HEK293T (cell line): ENCODE data around the gene CAP2.
"Not testable (repeated sequence)": the region's sequence is repeated elsewhere in the genome, so short reads cannot be mapped to it uniquely, and the experiment has no call there.

ENCODE experiments used
- CTCF ChIA-PET: fragments of 350-600 bp; formaldehyde crosslinking; extraction: SDS; loops from one replicate; lab custom pipeline; 2021; ENCODE audit warnings: antibody characterized with exemption, inconsistent platforms; lab: Yijun Ruan, JAX
- POLR2A ChIA-PET: fragments of 350-600 bp; formaldehyde crosslinking; extraction: SDS; loops from one replicate; lab custom pipeline; 2020; ENCODE audit warnings: antibody characterized with exemption, inconsistent platforms; lab: Yijun Ruan, JAX
- DNase-seq: peaks from one replicate; pipeline ENCODE4 v3.0.0; 2012; ENCODE audit warnings: mixed read lengths; ENCODE audit errors: extremely low spot score
- ARNT ChIP-seq: fragments of 450-650 bp; IDR thresholded peaks from 2 replicates; pipeline ENCODE4 v1.6.1; 2017; ENCODE audit warnings: mild to moderate bottlenecking
- BHLHE40 ChIP-seq: fragments of 450-650 bp; IDR thresholded peaks from 2 replicates; pipeline ENCODE4 v1.6.1; 2016; ENCODE audit warnings: mild to moderate bottlenecking, moderate library complexity, borderline replicate concordance
- CTBP1 ChIP-seq: fragments of 450-650 bp; IDR thresholded peaks from 2 replicates; pipeline ENCODE4 v1.6.1; 2016; ENCODE audit warnings: borderline replicate concordance
- ELF4 ChIP-seq: fragments of 450-650 bp; IDR thresholded peaks from 2 replicates; pipeline ENCODE4 v1.6.1; 2017; ENCODE audit warnings: antibody characterized with exemption
- FOXA1 ChIP-seq: fragments of 450-650 bp; IDR thresholded peaks from 2 replicates; pipeline ENCODE4 v1.6.1; 2016; ENCODE audit warnings: mild to moderate bottlenecking
- FOXK2 ChIP-seq: fragments of 450-650 bp; IDR thresholded peaks from 2 replicates; pipeline ENCODE4 v1.6.1; 2016; ENCODE audit warnings: mild to moderate bottlenecking
- FOXM1 ChIP-seq: fragments of 450-650 bp; IDR thresholded peaks from 2 replicates; pipeline ENCODE4 v1.6.1; 2017; ENCODE audit warnings: mild to moderate bottlenecking, borderline replicate concordance
- HDGF ChIP-seq: fragments of 450-650 bp; IDR thresholded peaks from 2 replicates; pipeline ENCODE4 v1.6.1; 2017; ENCODE audit warnings: antibody characterized with exemption, borderline replicate concordance
- L3MBTL2 ChIP-seq: fragments of 450-650 bp; conservative IDR thresholded peaks from 2 replicates; pipeline ENCODE4 v1.6.1; 2016; ENCODE audit warnings: mild to moderate bottlenecking
- LEF1 ChIP-seq: fragments of 450-650 bp; IDR thresholded peaks from 2 replicates; pipeline ENCODE4 v1.6.1; 2017; ENCODE audit warnings: mild to moderate bottlenecking, borderline replicate concordance
- NFRKB ChIP-seq: fragments of 450-650 bp; IDR thresholded peaks from 2 replicates; pipeline ENCODE4 v1.6.1; 2016; ENCODE audit warnings: mild to moderate bottlenecking, moderate library complexity
- PKNOX1 ChIP-seq: fragments of 450-650 bp; IDR thresholded peaks from 2 replicates; pipeline ENCODE4 v1.6.1; 2016
- SP1 ChIP-seq: fragments of 450-650 bp; IDR thresholded peaks from 2 replicates; pipeline ENCODE4 v1.6.1; 2017
- SUZ12 ChIP-seq: fragments of 450-650 bp; IDR thresholded peaks from 2 replicates; pipeline ENCODE4 v1.6.1; 2016; ENCODE audit warnings: mild to moderate bottlenecking
- TARDBP ChIP-seq: fragments of 450-650 bp; IDR thresholded peaks from 2 replicates; pipeline ENCODE4 v1.6.1; 2016
- ZNF384 ChIP-seq: fragments of 450-650 bp; IDR thresholded peaks from 2 replicates; pipeline ENCODE4 v1.6.1; 2016

CAP2 gene

GRCh38 chr6:17562636-17563035 lies 169.2 kb downstream of the CAP2 start:
- TF ChIP-seq FOXA1 (no peak), NFRKB (no peak), SP1 (no peak), HDGF (no peak), PKNOX1 (no peak), SUZ12 (no peak), ARNT (no peak), LEF1 (no peak), BHLHE40 (no peak), TARDBP (no peak), CTBP1 (no peak), FOXM1 (no peak), ZNF384 (no peak), ELF4 (no peak)
- CTCF ChIA-PET = no interaction called here
- POLR2A ChIA-PET = no interaction called here
- no peak for DNase-seq

- ChIA-PET CTCF (no interaction called here), POLR2A (no interaction called here)
- DNase-seq = no peak
- TF ChIP-seq ZNF384 (no peak), SP1 (no peak), ELF4 (no peak), CTBP1 (no peak), L3MBTL2 (no peak), FOXM1 (no peak), NFRKB (no peak), HDGF (no peak), BHLHE40 (no peak), ARNT (no peak), TARDBP (no peak), FOXK2 (no peak), SUZ12 (no peak), LEF1 (no peak), FOXA1 (no peak), PKNOX1 (no peak)
Observed at GRCh38 chr6:17565399-17565798, 172.0 kb downstream of the CAP2 start.

GRCh38 chr6:17574866-17575560 lies 181.6 kb downstream of the CAP2 start:
- CTCF ChIA-PET = interaction anchor here (0.6 kb wide), 1 partner anchor 450 kb away, joined by 4 read pairs; no protein-coding TSS in a partner anchor
- POLR2A ChIA-PET = interaction anchor here (1.2 kb wide), 1 partner anchor 182 kb away, joined by 3 read pairs; the partner anchor contains the start of gene CAP2
- TF ChIP-seq FOXM1 (no peak), NFRKB (no peak), ELF4 (no peak), FOXK2 (no peak), SUZ12 (no peak), HDGF (no peak), LEF1 (no peak), ZNF384 (no peak), BHLHE40 (no peak), PKNOX1 (no peak), TARDBP (no peak), L3MBTL2 (no peak), SP1 (no peak), FOXA1 (no peak), CTBP1 (no peak), ARNT (no peak)
- no peak for DNase-seq

- TF ChIP-seq PKNOX1 (no peak), FOXA1 (no peak), ZNF384 (no peak), BHLHE40 (no peak), SUZ12 (no peak), FOXK2 (no peak), ELF4 (no peak), CTBP1 (no peak), LEF1 (no peak), SP1 (no peak)
- no peak for DNase-seq
- CTCF ChIA-PET = no interaction called here
- POLR2A ChIA-PET = no interaction called here
Observed at GRCh38 chr6:17577059-17577458, 183.7 kb downstream of the CAP2 start.

GRCh38 chr6:17580518-17581048 lies 187.2 kb downstream of the CAP2 start:
- ChIA-PET POLR2A (no interaction called here), CTCF (interaction anchor here (1.2 kb wide), 1 partner anchor 235 kb away, joined by 3 read pairs; no protein-coding TSS in a partner anchor)
- no peak for DNase-seq
- TF ChIP-seq LEF1 (no peak), ELF4 (no peak), CTBP1 (no peak), PKNOX1 (no peak), FOXA1 (no peak), BHLHE40 (no peak), ZNF384 (no peak)

- CTCF ChIA-PET = interaction anchor here (0.5 to 1.2 kb wide), 3 partner anchors 130 to 237 kb away, joined by 3 to 4 read pairs (median 3); no protein-coding TSS in a partner anchor
- POLR2A ChIA-PET, DNase-seq: not testable (repeated sequence)
Observed at GRCh38 chr6:17581282-17581681, 187.9 kb downstream of the CAP2 start.
